MM.1S (cell line): ENCODE results near the gene LCP2.

Experiments
- DNase-seq: peaks from one replicate; pipeline ENCODE4 v3.0.0-alpha.2; 2015
- H2AFZ ChIP-seq: fragments of 300-600 bp; sonication (generic); 2 replicates; pipeline ENCODE4 v1.6.0; 2016; ENCODE audit warnings: antibody characterized with exemption, low read length
- H3F3A ChIP-seq: fragments of 300-600 bp; sonication (generic); 2 replicates; pipeline ENCODE4 v1.6.1; 2016; ENCODE audit warnings: mild to moderate bottlenecking, antibody characterized with exemption, low read length, moderate library complexity, mixed read lengths; ENCODE audit not compliant: insufficient read depth
- H3K27ac ChIP-seq: fragments of 300-600 bp; sonication (generic); 2 replicates; pipeline ENCODE4 v1.5.1; 2016; ENCODE audit warnings: mild to moderate bottlenecking, low read length
- H3K27me3 ChIP-seq: fragments of 300-600 bp; sonication (generic); replicated peaks from 2 replicates; pipeline ENCODE4 v1.6.0; 2016; ENCODE audit warnings: low read length; ENCODE audit not compliant: insufficient read depth
- H3K36me3 ChIP-seq: fragments of 300-600 bp; sonication (generic); replicated peaks from 2 replicates; pipeline ENCODE4 v1.6.1; 2016; ENCODE audit warnings: mild to moderate bottlenecking, low read length, mixed read lengths; ENCODE audit not compliant: insufficient read depth
- H3K4me1 ChIP-seq: fragments of 300-600 bp; sonication (generic); 2 replicates; pipeline ENCODE4 v1.6.1; 2016; ENCODE audit warnings: low read length, mixed read lengths
- H3K4me2 ChIP-seq: fragments of 300-600 bp; sonication (generic); 2 replicates; pipeline ENCODE4 v1.6.0; 2016; ENCODE audit warnings: low read depth, low read length
- H3K4me3 ChIP-seq: fragments of 300-600 bp; sonication (generic); 2 replicates; pipeline ENCODE4 v1.5.1; 2016; ENCODE audit warnings: low read length, mixed read lengths
- H3K79me2 ChIP-seq: fragments of 300-600 bp; sonication (generic); 2 replicates; pipeline ENCODE4 v1.6.1; 2016; ENCODE audit warnings: mixed run types, low read length, mixed read lengths
- H3K9ac ChIP-seq: fragments of 300-600 bp; sonication (generic); 2 replicates; pipeline ENCODE4 v1.6.1; 2016; ENCODE audit warnings: low read length, mixed read lengths
- H3K9me2 ChIP-seq: fragments of 300-600 bp; sonication (generic); replicated peaks from 2 replicates; pipeline ENCODE4 v1.6.1; 2016; ENCODE audit warnings: mild to moderate bottlenecking, low read length, mixed read lengths; ENCODE audit not compliant: insufficient read depth
- H3K9me3 ChIP-seq: fragments of 300-600 bp; sonication (generic); replicated peaks from 2 replicates; pipeline ENCODE4 v1.6.1; 2016; ENCODE audit warnings: mild to moderate bottlenecking, low read length, mixed read lengths; ENCODE audit not compliant: insufficient read depth
- H4K20me1 ChIP-seq: fragments of 300-600 bp; sonication (generic); 2 replicates; pipeline ENCODE4 v1.6.1; 2016; ENCODE audit warnings: mild to moderate bottlenecking, low read length, moderate library complexity, mixed read lengths; ENCODE audit not compliant: insufficient read depth
- EZH2 ChIP-seq: fragments of 300-600 bp; sonication (generic); optimal IDR thresholded peaks from 2 replicates; pipeline ENCODE3; 2017; ENCODE audit warnings: low read depth, mild to moderate bottlenecking, antibody characterized with exemption, low read length, mixed read lengths
- EZH2phosphoT487 ChIP-seq: fragments of 300-600 bp; sonication (generic); IDR thresholded peaks from 2 replicates; pipeline ENCODE4 v1.6.1; 2018; ENCODE audit warnings: antibody characterized with exemption, low read length
- TF ChIP-seq, protein P1 (sequence below): fragments of 300-600 bp; sonication (generic); IDR thresholded peaks from 2 replicates; pipeline ENCODE4 v1.5.1; 2016; ENCODE audit warnings: antibody characterized with exemption, low read length, mixed read lengths

The LCP2 gene

DNA sequence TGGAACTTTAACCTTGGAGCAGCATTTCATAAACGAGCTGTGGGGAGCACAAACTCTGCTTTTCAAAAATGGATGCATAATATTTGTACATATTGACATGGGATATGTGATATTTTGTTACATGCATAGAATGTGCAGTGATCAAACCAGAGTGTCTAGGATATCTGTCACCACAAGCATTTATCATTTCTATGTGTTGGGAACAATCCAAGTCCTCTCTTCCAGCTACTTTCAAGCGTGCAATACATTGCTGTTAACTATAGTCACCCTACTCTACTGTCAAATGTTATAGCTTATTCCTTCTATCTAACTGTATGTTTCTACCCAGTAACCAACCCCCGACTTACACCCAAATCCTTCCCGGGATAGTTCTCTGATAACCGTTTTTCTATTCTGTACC, 79.7 kb downstream of the LCP2 start:
- Histone ChIP-seq H3K79me2 (no peaks in the 10 kb centered on the region), H3K9me3 (no peaks in the 10 kb centered on the region), H3F3A (no peaks in the 10 kb centered on the region), H3K27me3 (no peaks in the 10 kb centered on the region), H3K4me2 (no peak overlapping the region), H3K9ac (no peak overlapping the region), H3K9me2 (no peaks in the 10 kb centered on the region), H3K27ac (no peak overlapping the region), H3K4me3 (no peak overlapping the region), H4K20me1 (no peaks in the 10 kb centered on the region), H2AFZ (no peak overlapping the region), H3K36me3 (no peaks in the 10 kb centered on the region), H3K4me1 (no peaks in the 10 kb centered on the region)
- TF ChIP-seq EZH2 (no peak), EZH2phosphoT487 (no peak)
- TF ChIP-seq, protein P1, sequence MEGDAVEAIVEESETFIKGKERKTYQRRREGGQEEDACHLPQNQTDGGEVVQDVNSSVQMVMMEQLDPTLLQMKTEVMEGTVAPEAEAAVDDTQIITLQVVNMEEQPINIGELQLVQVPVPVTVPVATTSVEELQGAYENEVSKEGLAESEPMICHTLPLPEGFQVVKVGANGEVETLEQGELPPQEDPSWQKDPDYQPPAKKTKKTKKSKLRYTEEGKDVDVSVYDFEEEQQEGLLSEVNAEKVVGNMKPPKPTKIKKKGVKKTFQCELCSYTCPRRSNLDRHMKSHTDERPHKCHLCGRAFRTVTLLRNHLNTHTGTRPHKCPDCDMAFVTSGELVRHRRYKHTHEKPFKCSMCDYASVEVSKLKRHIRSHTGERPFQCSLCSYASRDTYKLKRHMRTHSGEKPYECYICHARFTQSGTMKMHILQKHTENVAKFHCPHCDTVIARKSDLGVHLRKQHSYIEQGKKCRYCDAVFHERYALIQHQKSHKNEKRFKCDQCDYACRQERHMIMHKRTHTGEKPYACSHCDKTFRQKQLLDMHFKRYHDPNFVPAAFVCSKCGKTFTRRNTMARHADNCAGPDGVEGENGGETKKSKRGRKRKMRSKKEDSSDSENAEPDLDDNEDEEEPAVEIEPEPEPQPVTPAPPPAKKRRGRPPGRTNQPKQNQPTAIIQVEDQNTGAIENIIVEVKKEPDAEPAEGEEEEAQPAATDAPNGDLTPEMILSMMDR, result no peak
- no peak for DNase-seq

DNA sequence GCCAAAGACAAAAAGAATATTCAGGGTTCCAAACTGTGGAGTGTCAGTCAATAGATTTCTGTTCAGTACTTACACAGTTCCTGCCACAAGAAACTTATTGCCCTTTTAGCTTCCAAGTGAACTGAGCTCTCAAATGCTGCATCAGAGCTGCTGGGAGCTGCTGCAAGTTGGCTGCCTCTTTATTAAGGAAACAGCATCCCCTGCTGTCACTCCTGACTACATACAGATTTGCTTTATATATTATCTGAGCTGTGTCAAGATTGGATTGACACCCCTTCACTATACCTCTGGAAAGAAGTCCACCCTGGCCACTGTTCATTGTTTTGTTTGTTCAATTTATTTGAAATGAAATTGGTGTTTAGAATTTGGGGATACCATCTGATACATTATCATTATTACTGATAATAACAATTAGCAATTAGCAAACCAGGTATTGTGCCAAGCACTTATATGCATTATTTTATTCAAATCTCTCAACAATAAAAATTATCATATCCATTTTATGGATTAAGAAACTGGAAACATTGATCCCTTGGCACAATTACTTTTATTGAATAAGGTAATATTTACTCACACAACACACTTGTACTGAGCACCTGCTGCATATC, 81.2 kb downstream of the LCP2 start:
- Histone ChIP-seq H3K9me2 (no peaks in the 10 kb centered on the region), H3K79me2 (no peaks in the 10 kb centered on the region), H3K4me1 (no peaks in the 10 kb centered on the region), H3K4me2 (no peak overlapping the region), H3K36me3 (no peaks in the 10 kb centered on the region), H3K27ac (no peak overlapping the region), H3K9me3 (no peaks in the 10 kb centered on the region), H4K20me1 (no peaks in the 10 kb centered on the region), H3K4me3 (no peak overlapping the region), H3F3A (no peaks in the 10 kb centered on the region), H3K27me3 (no peaks in the 10 kb centered on the region), H2AFZ (no peak overlapping the region), H3K9ac (no peak overlapping the region)
- TF ChIP-seq, protein P1, result peak; percentile 47
- TF ChIP-seq EZH2 (no peak), EZH2phosphoT487 (no peak)
- DNase-seq, result peak; percentile 40

DNA sequence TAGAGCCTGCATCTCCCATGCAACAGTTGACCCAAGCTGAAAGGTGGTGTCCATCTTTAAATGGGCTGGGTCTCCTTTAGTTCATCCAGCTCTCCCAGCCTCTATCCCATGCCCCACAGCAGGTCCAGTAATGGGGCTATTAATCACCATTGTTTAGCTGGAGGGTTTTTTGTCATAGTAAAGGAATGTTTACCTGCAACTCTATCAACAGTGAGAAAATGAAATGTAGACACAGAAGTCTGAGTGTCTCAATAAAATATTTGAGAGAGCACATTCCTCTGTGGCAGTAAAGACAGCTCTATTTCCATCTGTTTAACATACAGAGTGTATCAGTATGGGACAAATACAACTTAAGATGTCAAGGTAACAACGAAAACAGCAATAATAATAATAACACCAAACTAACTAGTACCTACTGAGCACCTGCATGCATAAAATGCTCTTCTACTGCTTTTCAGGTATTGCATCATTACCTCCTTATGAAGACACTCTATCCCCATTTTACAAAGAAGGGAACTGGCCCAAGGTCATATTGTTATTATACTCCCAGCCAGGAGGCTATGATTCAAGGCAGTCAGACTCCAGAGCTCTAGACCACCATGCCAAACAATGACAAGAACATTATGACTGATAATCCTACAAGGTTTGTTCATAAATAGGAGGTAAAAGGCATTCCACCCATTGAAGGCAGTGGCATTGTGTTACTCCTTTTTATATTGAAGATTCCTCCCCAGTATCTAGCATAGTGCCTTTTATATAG, 85.8 kb downstream of the LCP2 start:
- H4K20me1 ChIP-seq, result no peaks in the 10 kb centered on the region
- H3K4me3 ChIP-seq, result no peak overlapping the region
- no peak overlapping the region for H3K9ac ChIP-seq
- H3K36me3 ChIP-seq, result no peaks in the 10 kb centered on the region
- H2AFZ ChIP-seq, result no peak overlapping the region
- no peaks in the 10 kb centered on the region for H3K9me2 ChIP-seq
- H3K4me1 ChIP-seq, result no peaks in the 10 kb centered on the region
- no peak overlapping the region for H3K27ac ChIP-seq
- no peaks in the 10 kb centered on the region for H3F3A ChIP-seq
- H3K9me3 ChIP-seq, result no peaks in the 10 kb centered on the region
- no peaks in the 10 kb centered on the region for H3K79me2 ChIP-seq
- no peaks in the 10 kb centered on the region for H3K27me3 ChIP-seq
- no peak overlapping the region for H3K4me2 ChIP-seq
- TF ChIP-seq, protein P1, result no peak
- no peak for TF ChIP-seq EZH2
- no peak for TF ChIP-seq EZH2phosphoT487
- DNase-seq, result no peak
